ENCODE measurements around the gene OAF.

Gene OAF

DNA sequence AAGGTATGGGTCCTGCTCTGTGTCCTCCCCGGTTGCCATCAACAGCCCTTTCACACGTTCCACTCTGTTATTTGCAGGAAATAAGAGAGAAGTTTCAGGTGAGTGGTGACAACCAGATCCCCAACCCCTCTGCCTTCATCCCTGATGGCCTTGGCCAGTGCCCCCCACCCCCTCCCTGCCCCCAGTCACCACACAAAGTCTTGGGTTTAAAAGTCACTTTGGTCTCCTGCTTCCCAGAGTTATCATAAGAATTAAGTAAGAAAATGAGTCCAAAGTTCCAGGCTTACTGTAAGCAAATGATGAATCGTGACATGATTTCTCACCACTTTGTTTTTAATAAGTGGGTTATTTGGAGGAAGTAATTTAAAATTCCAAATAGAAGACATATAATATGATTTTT is 9.2 kb upstream of the OAF start:
- TF ChIP-seq, protein P1, sequence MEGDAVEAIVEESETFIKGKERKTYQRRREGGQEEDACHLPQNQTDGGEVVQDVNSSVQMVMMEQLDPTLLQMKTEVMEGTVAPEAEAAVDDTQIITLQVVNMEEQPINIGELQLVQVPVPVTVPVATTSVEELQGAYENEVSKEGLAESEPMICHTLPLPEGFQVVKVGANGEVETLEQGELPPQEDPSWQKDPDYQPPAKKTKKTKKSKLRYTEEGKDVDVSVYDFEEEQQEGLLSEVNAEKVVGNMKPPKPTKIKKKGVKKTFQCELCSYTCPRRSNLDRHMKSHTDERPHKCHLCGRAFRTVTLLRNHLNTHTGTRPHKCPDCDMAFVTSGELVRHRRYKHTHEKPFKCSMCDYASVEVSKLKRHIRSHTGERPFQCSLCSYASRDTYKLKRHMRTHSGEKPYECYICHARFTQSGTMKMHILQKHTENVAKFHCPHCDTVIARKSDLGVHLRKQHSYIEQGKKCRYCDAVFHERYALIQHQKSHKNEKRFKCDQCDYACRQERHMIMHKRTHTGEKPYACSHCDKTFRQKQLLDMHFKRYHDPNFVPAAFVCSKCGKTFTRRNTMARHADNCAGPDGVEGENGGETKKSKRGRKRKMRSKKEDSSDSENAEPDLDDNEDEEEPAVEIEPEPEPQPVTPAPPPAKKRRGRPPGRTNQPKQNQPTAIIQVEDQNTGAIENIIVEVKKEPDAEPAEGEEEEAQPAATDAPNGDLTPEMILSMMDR (IDR thresholded peaks at IDR 0.05; ENCODE audit: control insufficient read depth, insufficient read depth, low read depth, low read length, missing control alignments) = no peak
- DNase-seq (ENCODE audit: low read depth) = no peak
- no peak overlapping the region for H3K4me3 ChIP-seq (ENCODE audit: control insufficient read depth, low read depth, low read length)

DNA sequence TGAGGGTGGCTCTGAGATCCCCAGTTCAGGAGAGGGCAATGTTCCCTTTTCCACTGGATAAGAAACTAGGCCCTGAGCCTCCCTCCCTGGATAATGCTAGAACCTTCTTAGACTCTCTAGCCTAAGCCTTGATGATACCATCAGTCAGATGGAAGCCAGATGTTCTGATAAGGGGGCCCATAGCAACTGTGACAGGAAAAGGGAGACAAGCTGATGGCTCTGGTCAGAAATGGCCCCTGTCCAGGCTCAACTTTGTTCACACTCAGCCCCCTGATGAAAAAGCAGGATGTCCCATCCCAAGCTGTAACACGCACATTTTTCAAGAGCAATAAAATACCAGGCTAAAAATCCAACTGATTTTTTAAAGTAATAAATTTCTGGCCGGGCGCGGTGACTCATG is 7.2 kb upstream of the OAF start:
- no peak for DNase-seq (ENCODE audit: low read depth)
- TF ChIP-seq, protein P1 (IDR thresholded peaks at IDR 0.05; ENCODE audit: control insufficient read depth, insufficient read depth, low read depth, low read length, missing control alignments) = no peak
- H3K4me3 ChIP-seq (ENCODE audit: control insufficient read depth, low read depth, low read length) = no peak overlapping the region

DNA sequence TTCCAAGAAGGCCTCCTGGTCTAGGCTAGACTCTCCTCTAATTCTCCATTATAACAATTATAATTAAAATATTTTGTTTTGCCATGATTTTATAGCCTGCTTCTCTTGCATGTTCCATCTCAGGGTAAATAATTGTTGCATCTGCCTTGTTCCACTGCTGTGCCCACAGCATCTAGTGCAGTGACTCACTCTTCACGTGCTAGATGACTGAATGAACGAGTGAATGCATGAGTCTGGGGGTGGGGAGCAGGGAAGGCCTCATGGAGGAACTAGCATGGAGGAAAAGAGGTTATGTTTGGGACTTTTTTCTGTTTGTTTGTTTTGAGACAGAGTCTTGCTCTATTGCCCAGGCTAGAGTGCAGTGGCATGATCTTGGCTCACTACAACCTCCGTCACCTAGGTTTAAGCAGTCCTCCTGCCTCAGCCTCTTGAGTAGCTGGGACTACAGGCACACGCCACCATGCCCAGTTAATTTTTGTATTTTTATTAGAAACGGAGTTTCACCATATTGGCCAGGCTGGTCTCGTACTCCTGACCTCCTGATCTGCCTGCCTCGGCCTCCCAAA is 5.2 kb upstream of the OAF start:
- H3K4me3 ChIP-seq (ENCODE audit: control insufficient read depth, low read depth, low read length) = no peak overlapping the region
- TF ChIP-seq, protein P1 (IDR thresholded peaks at IDR 0.05; ENCODE audit: control insufficient read depth, insufficient read depth, low read depth, low read length, missing control alignments) = no peak
- DNase-seq (ENCODE audit: low read depth) = no peak

DNA sequence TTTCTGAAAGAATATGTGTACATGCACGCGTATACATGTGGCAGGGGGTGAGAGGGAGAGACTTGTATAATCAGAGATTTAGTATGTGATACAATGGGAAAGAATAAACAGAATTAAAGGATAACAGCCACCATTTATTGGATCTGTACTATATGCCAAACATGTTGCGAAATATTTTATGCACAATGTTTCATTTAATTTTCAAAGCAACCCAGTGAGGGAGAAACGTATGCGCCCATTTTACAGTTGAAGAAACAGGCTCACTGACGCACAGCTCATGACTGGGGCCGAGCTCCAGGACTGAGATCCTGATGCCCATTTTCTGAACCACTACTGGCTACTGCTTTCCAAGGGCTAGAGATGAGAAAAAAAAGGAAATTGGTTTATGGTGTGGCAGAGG is 3.3 kb upstream of the OAF start:
- no peak overlapping the region for H3K4me3 ChIP-seq (ENCODE audit: control insufficient read depth, low read depth, low read length)
- TF ChIP-seq, protein P1 (IDR thresholded peaks at IDR 0.05; ENCODE audit: control insufficient read depth, insufficient read depth, low read depth, low read length, missing control alignments) = no peak
- no peak for DNase-seq (ENCODE audit: low read depth)

DNA sequence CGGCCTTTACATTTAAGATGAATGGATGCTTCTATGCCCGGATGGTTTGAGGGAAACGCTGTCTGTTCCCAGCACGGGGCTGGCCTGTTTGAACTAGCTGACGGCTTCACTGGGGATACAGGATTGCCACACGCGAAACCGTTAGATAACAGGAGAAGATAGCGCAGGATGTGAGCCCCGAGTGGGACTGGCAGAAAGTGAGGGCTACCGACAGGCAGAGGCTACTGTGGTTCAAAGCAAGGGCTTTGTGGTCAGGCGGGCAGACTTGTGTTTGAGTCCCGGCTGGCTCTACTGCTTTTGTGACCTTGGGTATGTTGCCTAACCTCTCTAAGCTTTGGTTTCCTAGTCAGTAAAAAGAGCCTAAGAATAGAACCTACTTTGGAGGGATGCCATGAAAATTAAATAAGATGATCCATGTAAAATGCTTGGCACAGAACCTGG is 2.8 kb upstream of the OAF start:
- H3K4me3 ChIP-seq (ENCODE audit: control insufficient read depth, low read depth, low read length) = no peak overlapping the region
- TF ChIP-seq, protein P1 (IDR thresholded peaks at IDR 0.05; ENCODE audit: control insufficient read depth, insufficient read depth, low read depth, low read length, missing control alignments) = no peak
- no peak for DNase-seq (ENCODE audit: low read depth)

DNA sequence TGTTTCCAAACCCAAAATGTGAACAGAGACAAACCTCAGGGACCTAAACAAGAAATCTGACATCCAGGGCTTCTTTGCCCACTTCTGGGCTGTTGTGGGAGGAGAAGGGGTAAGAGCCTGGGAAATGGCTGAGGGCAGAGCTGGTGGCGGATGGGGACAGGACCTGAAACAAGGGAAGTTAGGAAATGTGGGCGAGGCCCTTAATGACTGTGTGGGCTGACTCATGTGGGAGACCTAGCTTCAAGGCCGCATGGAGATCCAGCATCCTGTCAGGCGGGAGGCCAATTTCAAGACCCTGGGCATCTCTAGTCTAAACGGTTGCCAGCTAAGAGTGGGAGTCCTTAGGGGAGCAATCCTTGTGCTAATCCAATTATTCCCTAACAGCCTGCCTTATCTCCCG is 2.1 kb upstream of the OAF start:
- no peak overlapping the region for H3K4me3 ChIP-seq (ENCODE audit: control insufficient read depth, low read depth, low read length)
- TF ChIP-seq, protein P1 (IDR thresholded peaks at IDR 0.05; ENCODE audit: control insufficient read depth, insufficient read depth, low read depth, low read length, missing control alignments) = no peak
- DNase-seq (ENCODE audit: low read depth) = no peak

All from AG09309 (cell line).